ENCODE results near the gene ANO2. TPM values are rescaled to one million over a fixed set of nuclear protein-coding genes. Genes with fewer than 3 reads are reported as not detected.

ANO2 gene
- polyA plus RNA-seq, 1 donor, result 4.0 TPM

DNA sequence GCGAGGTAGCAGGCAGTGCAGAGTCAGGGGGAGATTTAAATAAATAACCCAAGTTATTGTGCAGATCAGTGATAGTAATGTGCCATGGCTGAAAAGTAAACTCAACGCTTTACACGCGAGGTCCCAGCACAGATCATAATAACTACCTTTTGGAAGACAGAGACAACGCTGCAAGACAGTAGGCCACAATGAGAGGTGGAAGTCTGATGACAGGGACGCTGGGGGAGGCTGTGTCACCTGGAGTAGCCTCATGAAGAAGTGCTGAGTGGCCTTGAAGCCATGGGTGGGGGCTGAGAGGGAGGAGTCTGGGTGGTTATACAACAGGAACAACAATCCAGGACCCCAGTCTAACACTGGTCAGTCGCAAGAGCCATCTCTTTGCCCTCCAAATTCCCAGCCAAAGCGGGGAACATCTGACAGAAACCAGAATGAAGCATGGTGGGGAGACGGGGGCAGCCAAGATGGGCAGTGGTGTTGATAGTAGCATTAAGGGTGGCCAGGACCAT is 28.2 kb downstream of the ANO2 start:
- DNase-seq (ENCODE audit: low read depth), result no peak

DNA sequence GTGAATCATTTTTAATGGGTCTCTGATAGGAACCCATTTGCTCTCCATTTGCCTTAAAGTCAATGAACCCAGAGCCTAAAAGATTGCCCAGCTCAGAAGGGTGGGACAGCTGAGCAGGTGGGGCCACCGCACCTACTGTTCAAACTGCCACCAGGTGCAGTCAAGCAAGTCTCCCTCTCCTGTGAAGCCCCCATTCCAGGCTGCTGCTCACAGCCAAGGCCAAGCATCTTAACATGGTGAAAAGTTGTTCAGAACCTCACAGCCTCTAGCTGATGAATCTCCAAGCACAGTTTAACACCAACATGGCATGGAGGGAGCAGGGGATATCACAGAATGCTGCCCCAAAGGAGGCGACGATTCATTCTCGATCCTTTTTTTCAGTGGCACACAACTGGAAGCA is 29.5 kb downstream of the ANO2 start:
- no peak for DNase-seq (ENCODE audit: low read depth)

DNA sequence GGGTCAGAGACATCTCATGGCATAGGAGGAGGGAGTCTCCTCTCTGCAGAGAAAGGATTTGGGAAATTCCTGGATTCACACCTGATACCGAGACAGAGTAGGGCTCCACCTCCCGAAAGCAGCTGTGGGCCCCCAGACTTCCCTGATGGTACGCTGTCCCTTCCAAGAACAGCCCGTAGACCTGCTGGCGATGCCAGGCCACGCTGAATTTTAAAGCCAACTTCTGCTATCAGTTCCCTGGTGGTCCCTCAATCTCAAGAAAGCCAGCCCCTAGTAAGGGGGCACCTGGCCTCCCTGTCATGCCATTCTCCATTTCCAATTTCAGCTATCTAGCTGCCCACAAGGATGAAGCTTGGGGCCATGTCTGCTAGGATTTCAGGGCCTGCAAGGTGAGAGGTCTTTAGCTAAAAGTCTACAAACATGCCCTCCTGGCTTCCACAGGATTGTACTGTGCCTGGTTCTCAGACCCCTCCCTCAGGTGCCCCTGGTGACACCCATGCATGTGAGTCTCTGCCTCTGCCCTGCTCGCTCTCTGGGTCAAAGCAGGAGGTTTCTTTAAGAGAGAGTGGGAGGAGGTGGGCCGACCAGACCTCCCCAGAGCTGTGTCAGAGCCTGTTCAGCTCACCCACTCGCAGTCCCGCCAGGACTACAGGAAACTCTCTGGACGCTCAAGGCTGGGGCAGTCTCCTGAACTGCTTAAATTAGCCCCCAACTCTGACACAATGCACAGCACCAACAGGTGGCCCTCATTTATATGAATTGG is 30.5 kb downstream of the ANO2 start:
- DNase-seq (ENCODE audit: low read depth), result no peak

DNA sequence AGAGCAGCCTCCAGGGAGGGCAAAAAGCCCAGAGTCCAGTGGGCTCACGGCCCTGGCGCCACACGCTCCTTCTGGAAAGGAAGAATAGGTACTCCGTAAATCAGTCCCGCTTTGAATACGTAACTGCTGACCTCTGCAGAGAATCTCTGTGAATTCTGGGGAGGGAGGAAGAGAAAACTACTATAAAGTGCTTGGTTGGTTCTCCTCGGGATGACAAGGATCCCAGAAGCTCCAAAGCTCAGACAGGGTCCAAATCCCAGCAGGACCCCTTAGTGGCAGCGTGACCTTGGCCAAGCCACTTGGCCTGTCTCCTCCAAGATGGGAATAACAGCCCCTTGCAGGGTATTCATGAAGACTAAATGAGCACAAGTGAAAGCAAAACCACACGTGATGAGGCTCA is 31.7 kb downstream of the ANO2 start:
- no peak for DNase-seq (ENCODE audit: low read depth)

DNA sequence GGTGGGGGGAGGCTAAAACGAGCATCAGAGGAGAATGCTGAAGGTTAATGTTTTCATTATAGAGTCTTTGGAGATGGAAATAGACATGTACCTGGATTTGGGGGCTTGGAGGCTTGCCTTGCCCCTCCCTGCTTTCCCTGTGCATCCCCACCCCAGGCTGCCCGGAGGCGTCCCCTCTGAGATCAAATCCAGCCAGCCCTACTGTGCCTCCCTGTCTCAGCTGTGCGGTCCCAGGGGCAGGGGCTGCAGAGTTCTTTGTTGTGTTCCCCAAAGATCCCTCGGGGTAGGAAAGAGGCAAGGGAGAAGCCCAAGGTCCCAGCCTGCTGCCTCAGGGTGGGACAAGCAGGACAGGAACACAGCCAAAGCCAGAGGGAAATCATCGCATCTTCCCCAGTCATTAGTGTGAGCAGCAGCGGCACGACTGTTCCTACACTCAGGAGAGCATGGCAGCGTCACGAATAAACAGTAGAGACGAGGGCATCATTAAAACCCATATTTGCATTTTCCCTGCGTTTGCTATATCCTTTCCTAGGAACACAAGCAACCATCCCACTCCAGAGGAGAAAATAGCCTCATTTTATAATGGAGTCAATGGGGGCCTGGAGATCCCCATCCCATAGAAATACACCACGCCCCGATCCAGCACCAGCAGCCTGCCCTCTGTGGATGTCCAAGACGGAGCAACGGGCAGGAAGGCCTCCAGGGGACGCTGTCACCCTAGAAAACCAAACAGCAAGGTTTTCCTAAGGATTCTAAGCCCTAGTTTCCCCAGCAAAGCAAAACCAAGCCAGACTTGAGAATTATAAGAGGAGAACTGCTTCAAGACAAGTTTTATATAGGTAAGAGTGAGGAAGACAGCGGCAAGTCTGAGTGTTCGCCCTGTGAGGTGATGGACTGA is 32.4 kb downstream of the ANO2 start:
- DNase-seq (ENCODE audit: low read depth), result no peak

GRCh38 chr12:5912011-5912410 is 33.0 kb downstream of the ANO2 start:
- no peak for DNase-seq (ENCODE audit: low read depth)

DNA sequence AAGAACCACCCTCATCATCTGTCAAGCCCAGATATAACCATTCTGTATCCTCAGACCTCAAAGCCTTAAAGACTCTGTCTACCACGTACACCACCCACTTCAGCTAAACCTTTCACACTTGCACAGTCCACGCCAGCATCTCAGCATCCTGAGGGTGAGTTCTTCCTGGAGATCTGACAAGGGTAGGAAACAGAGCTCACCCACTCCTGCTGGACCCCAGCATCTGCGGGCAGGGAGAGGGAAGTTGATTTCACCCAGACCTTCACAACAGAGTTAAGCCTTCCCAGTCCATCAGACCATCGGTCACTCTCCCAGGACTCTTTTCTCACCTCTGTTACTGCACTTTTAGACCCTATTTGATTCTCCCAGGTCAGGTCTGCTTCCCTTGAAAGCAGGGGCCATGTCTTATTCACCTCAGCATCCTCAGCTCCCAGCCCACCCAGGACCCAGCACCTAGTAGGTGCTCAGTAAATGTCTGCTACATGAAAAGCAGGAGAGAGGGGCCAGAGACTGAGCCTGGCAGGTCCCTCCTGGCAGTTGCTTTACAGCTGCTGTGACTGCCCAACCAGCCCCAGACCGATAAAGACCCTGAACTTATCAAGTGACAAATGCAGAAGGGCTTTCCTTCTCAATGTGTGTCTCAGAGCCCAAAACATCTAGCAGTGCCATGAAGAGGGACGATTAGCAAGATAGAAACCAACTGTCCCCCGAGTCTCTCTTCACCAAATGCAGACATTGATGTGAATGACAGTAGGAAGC is 34.1 kb downstream of the ANO2 start:
- DNase-seq (ENCODE audit: low read depth), result no peak

DNA sequence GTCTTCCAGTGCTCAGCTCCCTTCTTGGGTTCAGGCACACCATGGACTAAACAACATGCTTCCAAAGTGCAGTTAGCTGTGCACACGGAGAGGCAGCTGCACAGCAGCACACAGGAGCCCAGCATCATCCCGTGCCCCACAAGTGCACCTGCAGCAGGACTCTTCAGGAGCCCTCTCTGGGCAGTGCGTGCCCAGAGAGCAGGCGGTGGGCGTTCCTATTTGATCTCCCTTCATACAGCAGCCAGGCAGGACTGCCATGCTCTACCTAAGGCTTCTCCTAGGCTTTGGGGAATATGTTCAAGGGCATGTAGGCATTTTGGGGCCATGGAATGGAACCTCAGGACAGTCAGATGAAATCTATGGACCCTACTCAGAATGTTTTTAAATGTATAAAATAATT is 35.5 kb downstream of the ANO2 start:
- DNase-seq (ENCODE audit: low read depth), result no peak

DNA sequence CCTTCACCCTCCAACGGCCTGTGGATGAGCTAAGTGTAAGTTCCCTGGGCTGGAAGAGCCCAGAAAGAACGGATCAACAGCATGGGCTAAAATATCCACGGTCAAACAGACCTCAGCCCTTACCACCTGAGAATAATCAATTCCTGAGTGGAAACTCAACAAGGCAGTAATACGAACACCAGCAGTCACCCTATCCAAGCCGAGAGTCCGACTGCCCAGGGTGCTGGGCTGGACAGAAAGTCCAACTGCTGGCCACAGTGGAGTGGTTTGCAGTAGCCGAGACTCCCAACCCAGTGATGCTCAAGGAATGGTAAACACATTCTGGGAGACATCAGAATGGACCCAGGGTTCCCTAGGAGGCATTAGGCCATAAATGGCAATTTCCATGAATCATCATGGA is 36.8 kb downstream of the ANO2 start:
- DNase-seq (ENCODE audit: low read depth), result no peak

GRCh38 chr12:5907807-5908206 is 37.3 kb downstream of the ANO2 start:
- no peak for DNase-seq (ENCODE audit: low read depth)

- DNase-seq (ENCODE audit: low read depth), result no peak
Measured at GRCh38 chr12:5905757-5906156, 39.3 kb downstream of the ANO2 start.

- no peak for DNase-seq (ENCODE audit: low read depth)
Measured at GRCh38 chr12:5904969-5905368, 40.1 kb downstream of the ANO2 start.

- DNase-seq (ENCODE audit: low read depth), result no peak
Measured at GRCh38 chr12:5904441-5904840, 40.6 kb downstream of the ANO2 start.

DNA sequence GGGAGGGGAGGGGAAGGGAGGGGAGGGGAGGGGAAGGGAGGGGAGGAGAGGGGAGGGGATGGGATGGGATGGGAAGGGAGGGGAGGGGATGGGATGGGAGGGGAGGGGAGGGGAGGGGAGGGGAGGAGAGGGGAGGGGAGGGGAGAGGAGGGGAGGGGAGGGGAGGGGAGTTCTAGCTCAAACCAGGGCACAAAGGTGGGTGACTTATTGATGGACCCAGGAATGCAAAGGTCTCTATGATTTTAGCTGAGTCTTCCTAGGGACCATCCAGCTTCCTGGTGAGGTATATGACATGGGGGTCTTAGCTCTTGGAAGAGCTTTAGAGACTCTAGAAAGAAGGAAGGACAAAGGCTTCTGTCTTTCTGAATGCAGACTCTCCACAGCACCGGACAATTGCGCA is 42.3 kb downstream of the ANO2 start:
- no peak for DNase-seq (ENCODE audit: low read depth)

DNA sequence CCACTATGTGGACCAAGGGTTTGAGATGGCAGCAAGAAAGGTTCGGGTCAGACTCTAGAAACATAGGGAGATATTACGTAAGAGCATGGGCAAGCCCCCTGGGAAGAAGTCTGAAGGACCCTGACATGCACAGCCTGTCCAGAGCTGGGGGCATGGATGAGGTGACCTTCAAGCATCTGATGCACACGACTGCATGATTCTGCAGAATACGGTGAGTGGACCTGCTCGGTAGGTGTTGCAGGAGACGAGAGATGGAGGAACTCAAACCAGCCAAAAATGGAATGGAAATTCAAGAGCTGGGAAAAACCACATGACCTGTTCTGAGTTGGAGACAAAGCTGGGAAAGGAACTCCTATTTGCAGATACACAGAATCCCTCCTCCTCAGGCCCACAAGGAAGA is 43.6 kb downstream of the ANO2 start:
- DNase-seq (ENCODE audit: low read depth), result no peak

- DNase-seq (ENCODE audit: low read depth), result no peak
Measured at GRCh38 chr12:5900533-5901205, 44.4 kb downstream of the ANO2 start.

DNA sequence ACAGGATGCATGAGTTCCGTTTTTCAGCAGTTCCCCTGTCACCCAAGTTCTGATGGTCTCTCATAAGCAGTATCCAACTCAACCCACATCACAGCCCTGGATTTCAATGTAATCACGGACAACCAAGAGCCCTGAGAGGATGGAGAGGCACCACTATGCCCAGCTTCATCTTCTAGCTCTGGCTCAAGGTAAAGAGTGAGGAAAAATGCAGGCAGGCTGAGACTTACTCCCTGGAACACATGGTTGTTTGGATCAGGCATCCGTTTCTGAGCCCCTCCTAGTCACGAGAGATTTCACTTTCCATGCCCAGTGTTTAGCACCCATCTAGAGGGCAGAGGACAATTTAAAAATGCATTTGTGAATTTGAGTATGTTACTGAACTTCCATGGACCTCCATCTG is 45.0 kb downstream of the ANO2 start:
- DNase-seq (ENCODE audit: low read depth), result no peak

DNA sequence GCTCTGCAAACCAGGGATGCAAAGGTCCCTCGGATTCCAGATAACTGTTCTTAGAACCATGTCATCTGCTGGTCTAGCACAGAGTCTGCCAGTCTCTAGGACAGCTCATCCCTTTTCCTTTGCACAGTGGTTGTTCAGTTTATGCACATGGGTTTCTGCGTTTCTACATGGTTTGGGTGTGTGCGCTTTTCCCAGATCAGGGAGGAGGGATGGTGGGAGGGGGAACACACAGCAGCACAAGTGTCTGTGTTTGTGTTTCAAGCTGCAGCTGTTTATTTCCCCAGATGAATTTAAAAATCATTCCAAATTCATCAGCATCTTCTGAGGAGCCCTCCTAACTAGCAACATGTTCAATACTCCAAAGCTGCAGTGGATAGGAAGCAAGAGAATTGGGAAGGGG is 45.4 kb downstream of the ANO2 start:
- no peak for DNase-seq (ENCODE audit: low read depth)

GRCh38 chr12:5898874-5899273 is 46.2 kb downstream of the ANO2 start:
- no peak for DNase-seq (ENCODE audit: low read depth)

- no peak for DNase-seq (ENCODE audit: low read depth)
Measured at GRCh38 chr12:5889381-5890047, 55.5 kb downstream of the ANO2 start.

- no peak for DNase-seq (ENCODE audit: low read depth)
Measured at GRCh38 chr12:5888816-5889315, 56.2 kb downstream of the ANO2 start.
